Endothelial cell (in vitro differentiated cells): Measurements from ENCODE around the gene HYAL3. TPM values are rescaled to one million over a fixed set of nuclear protein-coding genes. Genes with fewer than 3 reads are reported as not detected.

Experiments used
- DNase-seq: peaks from one replicate; pipeline ENCODE4 v3.0.0; 2021; ENCODE audit warnings: low spot score
- H3K27ac Mint-ChIP-seq: one replicate; pipeline ENCODE4 v1.8.0; 2021; ENCODE audit warnings: mixed read lengths, inconsistent platforms; ENCODE audit not compliant: unreplicated experiment
- H3K27me3 Mint-ChIP-seq: one replicate; pipeline ENCODE4 v1.8.0; 2021; ENCODE audit warnings: mild to moderate bottlenecking, moderate library complexity, mixed read lengths, inconsistent platforms; ENCODE audit not compliant: unreplicated experiment
- H3K36me3 Mint-ChIP-seq: one replicate; pipeline ENCODE4 v1.8.0; 2021; ENCODE audit warnings: mild to moderate bottlenecking, low read depth, mixed read lengths, inconsistent platforms; ENCODE audit not compliant: unreplicated experiment
- H3K4me1 Mint-ChIP-seq: one replicate; pipeline ENCODE4 v1.8.0; 2021; ENCODE audit warnings: mild to moderate bottlenecking, mixed read lengths, inconsistent platforms; ENCODE audit not compliant: unreplicated experiment
- H3K4me3 Mint-ChIP-seq: one replicate; pipeline ENCODE4 v1.8.0; 2021; ENCODE audit warnings: mild to moderate bottlenecking, mixed read lengths, inconsistent platforms; ENCODE audit not compliant: unreplicated experiment
- H3K9me3 Mint-ChIP-seq: one replicate; pipeline ENCODE4 v1.8.0; 2021; ENCODE audit warnings: mixed read lengths, inconsistent platforms; ENCODE audit not compliant: unreplicated experiment
- total RNA-seq: library from RNA; stranded (reverse); fragmentation: NEBNext Ultra II Directional; extraction: Animal tissue kit (Norgen Biotek cat#: 25700); gene quantifications from one replicate; pipeline ENCODE4 v1.2.1, GENCODE V29; 2021; ENCODE audit not compliant: unreplicated experiment
- TF ChIP-seq, protein P1 (sequence below): fragments of 200-600 bp; sonication (generic); IDR thresholded peaks from one replicate; pipeline ENCODE4 v1.5.0; 2021; ENCODE audit warnings: antibody characterized with exemption; ENCODE audit not compliant: unreplicated experiment

The HYAL3 gene
- total RNA-seq, 1 donor from 2014 or later, result 12.7 TPM

DNA sequence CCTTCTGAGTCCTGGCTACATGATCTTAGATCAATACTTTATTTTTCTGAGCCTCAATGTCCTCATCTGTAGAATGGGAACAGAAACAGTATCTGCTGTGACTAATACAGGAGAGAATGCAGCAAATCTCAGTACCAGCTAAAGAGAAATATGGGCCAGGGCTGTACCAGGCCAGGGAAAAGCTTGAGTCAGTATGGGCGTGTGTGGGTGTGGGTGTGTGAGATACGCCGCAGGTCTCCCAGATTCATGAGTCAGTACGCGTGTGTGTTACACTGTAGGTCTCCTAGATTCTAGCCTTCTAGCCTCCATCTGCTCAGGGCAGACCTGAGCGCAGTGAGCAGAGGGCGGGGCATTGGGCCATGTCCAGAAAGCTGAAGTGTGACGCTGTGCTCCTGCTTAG, 48.0 kb downstream of the HYAL3 start:
- peak overlapping the region; percentile 56 for H3K4me3 Mint-ChIP-seq
- peaks cover 26% of the 10 kb centered on the region for H3K36me3 Mint-ChIP-seq
- H3K27ac Mint-ChIP-seq, result peak overlapping the region; percentile 76
- H3K27me3 Mint-ChIP-seq, result peaks cover 16% of the 10 kb centered on the region
- TF ChIP-seq, protein P1, sequence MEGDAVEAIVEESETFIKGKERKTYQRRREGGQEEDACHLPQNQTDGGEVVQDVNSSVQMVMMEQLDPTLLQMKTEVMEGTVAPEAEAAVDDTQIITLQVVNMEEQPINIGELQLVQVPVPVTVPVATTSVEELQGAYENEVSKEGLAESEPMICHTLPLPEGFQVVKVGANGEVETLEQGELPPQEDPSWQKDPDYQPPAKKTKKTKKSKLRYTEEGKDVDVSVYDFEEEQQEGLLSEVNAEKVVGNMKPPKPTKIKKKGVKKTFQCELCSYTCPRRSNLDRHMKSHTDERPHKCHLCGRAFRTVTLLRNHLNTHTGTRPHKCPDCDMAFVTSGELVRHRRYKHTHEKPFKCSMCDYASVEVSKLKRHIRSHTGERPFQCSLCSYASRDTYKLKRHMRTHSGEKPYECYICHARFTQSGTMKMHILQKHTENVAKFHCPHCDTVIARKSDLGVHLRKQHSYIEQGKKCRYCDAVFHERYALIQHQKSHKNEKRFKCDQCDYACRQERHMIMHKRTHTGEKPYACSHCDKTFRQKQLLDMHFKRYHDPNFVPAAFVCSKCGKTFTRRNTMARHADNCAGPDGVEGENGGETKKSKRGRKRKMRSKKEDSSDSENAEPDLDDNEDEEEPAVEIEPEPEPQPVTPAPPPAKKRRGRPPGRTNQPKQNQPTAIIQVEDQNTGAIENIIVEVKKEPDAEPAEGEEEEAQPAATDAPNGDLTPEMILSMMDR, result no peak
- peaks cover 55% of the 10 kb centered on the region for H3K4me1 Mint-ChIP-seq
- DNase-seq, result no peak
- H3K9me3 Mint-ChIP-seq, result no peaks in the 10 kb centered on the region

DNA sequence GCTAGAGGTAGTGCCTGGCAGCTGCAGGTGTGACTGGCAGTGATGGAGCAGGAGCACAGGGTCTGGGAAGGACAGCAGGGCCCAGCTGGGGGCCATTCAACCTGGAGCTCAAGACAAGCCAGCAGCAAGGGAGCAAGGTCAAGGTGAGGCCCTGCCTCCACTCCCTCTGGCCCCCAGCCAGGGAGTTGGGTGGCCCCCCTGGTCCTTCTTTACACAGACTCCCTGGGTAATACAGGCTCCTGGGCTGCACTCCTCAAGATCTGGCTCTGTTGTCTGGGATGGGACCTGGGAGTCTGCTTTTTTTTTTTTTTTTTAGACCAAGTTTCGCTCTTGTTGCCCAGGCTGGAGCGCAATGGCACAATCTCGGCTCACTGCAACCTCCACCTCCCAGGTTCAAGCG, 48.7 kb downstream of the HYAL3 start:
- Mint-ChIP-seq H3K4me1 (peaks cover 58% of the 10 kb centered on the region), H3K27me3 (peaks cover 16% of the 10 kb centered on the region), H3K4me3 (no peak overlapping the region), H3K9me3 (no peaks in the 10 kb centered on the region), H3K27ac (no peak overlapping the region), H3K36me3 (peaks cover 26% of the 10 kb centered on the region)
- TF ChIP-seq, protein P1, result no peak
- no peak for DNase-seq

DNA sequence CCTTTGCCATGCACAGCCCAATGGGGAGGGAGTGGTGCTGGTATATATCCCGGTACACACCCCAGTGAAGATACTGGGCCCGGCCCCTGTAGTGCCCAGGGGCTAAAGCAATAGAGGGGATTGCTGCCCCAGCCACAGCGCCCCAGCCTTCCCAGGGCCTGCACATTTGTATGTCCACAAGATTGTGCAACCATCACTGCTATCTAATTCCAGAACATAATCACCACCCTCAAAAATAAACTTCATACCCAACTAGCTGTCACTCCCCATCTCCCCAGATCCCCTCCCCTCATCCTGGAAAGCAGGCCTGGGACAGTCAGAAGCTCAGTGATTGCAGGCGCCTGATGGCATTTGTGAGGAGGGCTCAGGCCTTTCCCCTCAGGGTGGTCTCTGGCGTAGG, 49.7 kb downstream of the HYAL3 start:
- Mint-ChIP-seq H3K9me3 (no peaks in the 10 kb centered on the region), H3K27me3 (peaks cover 16% of the 10 kb centered on the region), H3K27ac (peak overlapping the region; percentile 64), H3K4me3 (no peak overlapping the region), H3K36me3 (peaks cover 26% of the 10 kb centered on the region), H3K4me1 (peaks cover 63% of the 10 kb centered on the region)
- DNase-seq, result no peak
- TF ChIP-seq, protein P1, result no peak

DNA sequence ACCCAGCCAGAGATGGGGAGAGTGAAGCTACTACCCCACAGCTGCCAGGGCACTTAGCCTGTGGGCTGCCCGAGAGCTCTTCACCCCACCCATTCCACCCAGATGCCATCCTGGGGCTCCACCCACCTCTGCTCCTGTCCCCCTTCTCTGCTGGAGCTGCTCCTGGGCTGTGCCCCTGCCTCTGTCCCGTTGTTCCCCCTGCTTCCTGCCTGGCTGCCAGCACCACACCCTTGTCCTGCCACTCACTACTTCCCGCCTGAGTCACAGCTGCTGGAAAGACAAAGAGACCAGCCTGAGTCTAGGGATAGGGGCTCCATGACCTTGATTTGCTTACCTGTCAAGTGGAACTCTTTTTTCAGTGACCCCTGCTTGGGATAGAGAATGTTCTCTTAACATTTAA, 50.8 kb downstream of the HYAL3 start:
- Mint-ChIP-seq H3K4me1 (peaks cover 62% of the 10 kb centered on the region), H3K36me3 (peaks cover 24% of the 10 kb centered on the region), H3K27ac (peak overlapping the region; percentile 96), H3K4me3 (peak overlapping the region; percentile 88), H3K27me3 (peaks cover 17% of the 10 kb centered on the region), H3K9me3 (no peaks in the 10 kb centered on the region)
- TF ChIP-seq, protein P1, result no peak
- DNase-seq, result peak; percentile 31

DNA sequence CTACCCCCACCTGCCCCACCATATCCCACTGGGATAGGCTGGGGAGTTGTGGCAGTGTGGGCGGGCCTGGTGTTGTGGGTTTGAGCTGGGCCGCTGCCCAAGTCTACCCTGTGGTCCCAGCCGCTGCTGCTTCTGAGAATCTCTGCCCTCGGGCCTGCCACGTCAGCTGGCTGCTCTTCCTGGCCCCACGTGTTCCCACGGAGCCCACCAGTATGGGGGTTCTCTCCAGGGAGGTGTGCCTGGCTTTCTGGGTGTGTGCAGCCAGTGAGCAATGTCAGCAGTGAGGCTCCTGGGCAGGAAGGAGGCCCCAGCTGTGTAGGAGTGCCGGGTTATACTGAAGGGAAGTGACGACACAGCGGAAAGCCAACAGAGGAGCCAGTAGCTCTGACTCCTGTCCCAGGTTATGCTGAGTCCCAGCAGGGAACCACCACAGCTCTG, 52.7 kb downstream of the HYAL3 start:
- no peaks in the 10 kb centered on the region for H3K9me3 Mint-ChIP-seq
- peak overlapping the region; percentile 73 for H3K4me3 Mint-ChIP-seq
- H3K27ac Mint-ChIP-seq, result peak overlapping the region; percentile 95
- peak; percentile 44 for DNase-seq
- peaks cover 23% of the 10 kb centered on the region for H3K27me3 Mint-ChIP-seq
- H3K36me3 Mint-ChIP-seq, result peaks cover 26% of the 10 kb centered on the region
- H3K4me1 Mint-ChIP-seq, result peaks cover 74% of the 10 kb centered on the region
- TF ChIP-seq, protein P1, result no peak
